H54 (cell line): ENCODE measurements around the gene RABEP1.

Experiments
- DNase-seq: peaks from one replicate; pipeline ENCODE4 v3.0.0; 2011; ENCODE audit warnings: low spot score, mixed read lengths; ENCODE audit not compliant: insufficient read length
- FAIRE-seq: peaks from 3 replicates; lab custom pipeline; 2011; peaks lifted over from hg19 to GRCh38; lab: Jason Lieb, UNC
- POLR2A ChIP-seq: IDR thresholded peaks from 2 replicates; pipeline ENCODE4 v1.6.1; 2011; ENCODE audit warnings: low read depth, mild to moderate bottlenecking, low read length

Gene RABEP1

GRCh38 chr17:5362162-5362811 is 80.2 kb downstream of the RABEP1 start:
- FAIRE-seq (no peak), DNase-seq (no peak)
- TF ChIP-seq POLR2A: no peak

- TF ChIP-seq POLR2A: no peak
- FAIRE-seq (no peak), DNase-seq (no peak)
These were observed 82.1 kb downstream of the RABEP1 start for GRCh38 chr17:5364156-5364555.

GRCh38 chr17:5364696-5365095 is 82.6 kb downstream of the RABEP1 start:
- FAIRE-seq (no peak), DNase-seq (no peak)
- TF ChIP-seq POLR2A: no peak

GRCh38 chr17:5365831-5366230 is 83.7 kb downstream of the RABEP1 start:
- FAIRE-seq (no peak), DNase-seq (no peak)
- TF ChIP-seq POLR2A: no peak

- TF ChIP-seq POLR2A: no peak
- no peak for DNase-seq
- FAIRE-seq: no peak
These were observed 88.3 kb downstream of the RABEP1 start for GRCh38 chr17:5370411-5370810.

GRCh38 chr17:5373112-5373511 is 91.0 kb downstream of the RABEP1 start:
- no peak for FAIRE-seq
- DNase-seq: no peak
- TF ChIP-seq POLR2A: no peak

- FAIRE-seq (no peak), DNase-seq (no peak)
- TF ChIP-seq POLR2A: no peak
These were observed 96.6 kb downstream of the RABEP1 start for GRCh38 chr17:5378566-5379207.

- FAIRE-seq (no peak), DNase-seq (no peak)
- TF ChIP-seq POLR2A: no peak
These were observed 97.4 kb downstream of the RABEP1 start for GRCh38 chr17:5379351-5380107.

- no peak for TF ChIP-seq POLR2A
- FAIRE-seq (no peak), DNase-seq (no peak)
These were observed 98.5 kb downstream of the RABEP1 start for GRCh38 chr17:5380491-5381135.

- DNase-seq (peak; percentile 12), FAIRE-seq (no peak)
- no peak for TF ChIP-seq POLR2A
These were observed 99.5 kb downstream of the RABEP1 start for GRCh38 chr17:5381542-5381941.

- FAIRE-seq: no peak
- DNase-seq: no peak
- no peak for TF ChIP-seq POLR2A
These were observed 109.6 kb downstream of the RABEP1 start for GRCh38 chr17:5391678-5392077.

- DNase-seq (no peak), FAIRE-seq (no peak)
- TF ChIP-seq POLR2A: no peak
These were observed 114.5 kb downstream of the RABEP1 start for GRCh38 chr17:5396612-5397011.

- FAIRE-seq (no peak), DNase-seq (no peak)
- TF ChIP-seq POLR2A: no peak
These were observed 117.7 kb downstream of the RABEP1 start for GRCh38 chr17:5399767-5400166.

- no peak for TF ChIP-seq POLR2A
- FAIRE-seq (no peak), DNase-seq (no peak)
These were observed 123.3 kb downstream of the RABEP1 start for GRCh38 chr17:5405400-5405799.
